Parathyroid adenoma (tissue), 2 donors: Measurements from ENCODE around the gene PLD1.

Experiments
- H2AFZ ChIP-seq: fragments of 300-600 bp; sonication (generic); one replicate; pipeline ENCODE4 v1.7.0; 2017; ENCODE audit warnings: antibody characterized with exemption, mild to moderate bottlenecking
- H3K27ac ChIP-seq: fragments of 300-600 bp; sonication (generic); one replicate; pipeline ENCODE4 v1.7.0; 2017
- H3K27me3 ChIP-seq: fragments of 300-600 bp; sonication (generic); one replicate; pipeline ENCODE4 v1.7.0; 2017; ENCODE audit warnings: low read length; ENCODE audit not compliant: control insufficient read depth, insufficient read depth
- H3K36me3 ChIP-seq: fragments of 300-600 bp; sonication (generic); one replicate; pipeline ENCODE4 v1.7.0; 2017; ENCODE audit warnings: low read length; ENCODE audit not compliant: control insufficient read depth, insufficient read depth
- H3K4me1 ChIP-seq: fragments of 300-600 bp; sonication (generic); one replicate; pipeline ENCODE4 v1.7.0; 2017; ENCODE audit warnings: control low read depth
- H3K4me2 ChIP-seq: fragments of 300-600 bp; sonication (generic); one replicate; pipeline ENCODE4 v1.7.0; 2017; ENCODE audit warnings: low read length
- H3K4me3 ChIP-seq: fragments of 300-600 bp; sonication (generic); one replicate; pipeline ENCODE4 v1.7.0; 2017; ENCODE audit warnings: low read depth, low read length
- H3K79me2 ChIP-seq: fragments of 300-600 bp; sonication (generic); one replicate; pipeline ENCODE4 v1.7.0; 2017; ENCODE audit warnings: control low read depth
- H3K9ac ChIP-seq: fragments of 300-600 bp; sonication (generic); one replicate; pipeline ENCODE4 v1.7.0; 2017; ENCODE audit warnings: mild to moderate bottlenecking
- H3K9me3 ChIP-seq: fragments of 300-600 bp; sonication (generic); one replicate; pipeline ENCODE4 v1.7.0; 2017; ENCODE audit warnings: low read length; ENCODE audit not compliant: control insufficient read depth
- TF ChIP-seq, protein P1 (sequence below): fragments of 300-600 bp; sonication (generic); IDR thresholded peaks from one replicate; pipeline ENCODE4 v1.7.0; 2017; ENCODE audit warnings: antibody characterized with exemption, mild to moderate bottlenecking
- donor health status: primary hyperparathyroidism.

Gene PLD1

DNA sequence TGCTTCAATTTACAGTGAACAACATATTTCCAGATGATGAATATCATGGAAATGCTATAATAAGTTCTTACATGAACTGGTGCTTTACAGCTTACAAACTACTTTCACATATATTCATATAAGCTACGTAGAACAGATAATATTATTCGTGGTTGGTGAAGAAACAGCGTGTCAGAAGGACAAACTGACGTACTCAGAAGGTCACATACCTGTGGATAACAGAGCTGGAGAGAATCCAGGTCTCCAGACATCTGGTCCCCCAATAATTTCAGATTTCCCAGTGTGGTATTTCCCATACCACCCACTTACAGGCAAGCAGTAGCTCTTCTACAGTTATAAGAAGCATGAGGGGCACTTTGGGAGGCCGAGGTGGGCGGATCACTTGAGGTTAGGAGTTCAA, 156.6 kb downstream of the PLD1 start:
- H2AFZ ChIP-seq = no peak overlapping the region
- no peaks in the 10 kb centered on the region for H3K79me2 ChIP-seq
- H3K4me2 ChIP-seq = no peak overlapping the region
- H3K9ac ChIP-seq = no peak overlapping the region
- TF ChIP-seq, protein P1, sequence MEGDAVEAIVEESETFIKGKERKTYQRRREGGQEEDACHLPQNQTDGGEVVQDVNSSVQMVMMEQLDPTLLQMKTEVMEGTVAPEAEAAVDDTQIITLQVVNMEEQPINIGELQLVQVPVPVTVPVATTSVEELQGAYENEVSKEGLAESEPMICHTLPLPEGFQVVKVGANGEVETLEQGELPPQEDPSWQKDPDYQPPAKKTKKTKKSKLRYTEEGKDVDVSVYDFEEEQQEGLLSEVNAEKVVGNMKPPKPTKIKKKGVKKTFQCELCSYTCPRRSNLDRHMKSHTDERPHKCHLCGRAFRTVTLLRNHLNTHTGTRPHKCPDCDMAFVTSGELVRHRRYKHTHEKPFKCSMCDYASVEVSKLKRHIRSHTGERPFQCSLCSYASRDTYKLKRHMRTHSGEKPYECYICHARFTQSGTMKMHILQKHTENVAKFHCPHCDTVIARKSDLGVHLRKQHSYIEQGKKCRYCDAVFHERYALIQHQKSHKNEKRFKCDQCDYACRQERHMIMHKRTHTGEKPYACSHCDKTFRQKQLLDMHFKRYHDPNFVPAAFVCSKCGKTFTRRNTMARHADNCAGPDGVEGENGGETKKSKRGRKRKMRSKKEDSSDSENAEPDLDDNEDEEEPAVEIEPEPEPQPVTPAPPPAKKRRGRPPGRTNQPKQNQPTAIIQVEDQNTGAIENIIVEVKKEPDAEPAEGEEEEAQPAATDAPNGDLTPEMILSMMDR = no peak
- no peak overlapping the region for H3K27ac ChIP-seq
- no peaks in the 10 kb centered on the region for H3K36me3 ChIP-seq
- H3K4me3 ChIP-seq = no peak overlapping the region
- no peaks in the 10 kb centered on the region for H3K4me1 ChIP-seq
- no peaks in the 10 kb centered on the region for H3K27me3 ChIP-seq
- no peaks in the 10 kb centered on the region for H3K9me3 ChIP-seq

DNA sequence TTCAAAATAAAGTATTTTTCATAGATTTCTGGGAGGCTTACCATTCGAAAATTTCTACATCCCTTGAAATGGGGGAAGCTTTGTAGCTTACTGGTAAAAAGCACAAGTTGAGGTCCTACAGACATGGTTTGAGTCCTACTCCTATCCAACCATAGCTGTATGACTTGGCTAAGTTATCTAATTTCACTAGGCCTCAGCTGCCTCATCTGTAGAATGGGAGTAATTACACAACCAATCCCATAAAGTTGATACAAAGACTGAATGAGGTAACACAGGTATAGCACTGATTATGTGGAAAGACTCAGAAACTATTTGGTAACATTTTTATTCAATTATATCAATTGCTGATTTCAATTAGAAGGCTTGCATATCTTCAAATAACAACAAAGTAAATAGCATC, 157.4 kb downstream of the PLD1 start:
- no peaks in the 10 kb centered on the region for H3K4me1 ChIP-seq
- H3K9ac ChIP-seq = no peak overlapping the region
- H3K27ac ChIP-seq = no peak overlapping the region
- H3K4me3 ChIP-seq = no peak overlapping the region
- TF ChIP-seq, protein P1 = no peak
- no peaks in the 10 kb centered on the region for H3K27me3 ChIP-seq
- no peaks in the 10 kb centered on the region for H3K9me3 ChIP-seq
- H3K79me2 ChIP-seq = no peaks in the 10 kb centered on the region
- no peak overlapping the region for H2AFZ ChIP-seq
- H3K4me2 ChIP-seq = no peak overlapping the region
- H3K36me3 ChIP-seq = no peaks in the 10 kb centered on the region

DNA sequence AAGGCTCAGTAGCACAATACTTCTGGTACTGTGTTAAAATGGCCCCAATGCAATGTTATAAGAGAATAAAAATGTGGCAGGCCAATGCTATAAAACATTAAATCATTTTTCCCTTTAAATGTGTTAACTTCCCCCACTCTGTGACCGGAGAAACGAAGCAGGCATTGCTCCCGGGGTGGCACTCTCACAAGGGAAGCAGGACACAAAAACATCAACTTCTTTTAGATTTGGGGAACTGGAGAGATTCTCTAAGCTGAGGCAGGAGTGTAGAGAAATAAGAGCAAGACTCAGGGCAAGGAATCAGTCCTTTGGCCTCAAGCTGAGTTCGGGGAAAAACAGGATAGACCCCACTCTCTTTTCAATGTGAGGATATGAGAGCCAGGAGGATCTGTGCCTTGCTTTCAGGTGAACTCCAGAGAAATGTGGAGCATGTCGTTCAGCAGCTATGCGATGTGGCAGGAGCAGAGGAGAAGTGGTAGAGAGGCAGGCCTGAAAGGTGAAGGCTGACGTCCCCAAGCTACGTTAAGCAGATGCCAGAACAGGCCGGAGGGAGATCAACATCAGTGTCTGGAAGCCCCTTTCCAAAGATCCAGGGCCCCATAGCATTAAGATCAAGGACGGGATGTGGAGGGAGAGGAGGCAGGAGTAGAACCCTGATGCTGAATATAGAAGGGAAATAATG, 160.2 kb downstream of the PLD1 start:
- no peaks in the 10 kb centered on the region for H3K27me3 ChIP-seq
- H3K9me3 ChIP-seq = no peaks in the 10 kb centered on the region
- no peaks in the 10 kb centered on the region for H3K79me2 ChIP-seq
- H3K4me3 ChIP-seq = no peak overlapping the region
- no peak overlapping the region for H3K27ac ChIP-seq
- H3K9ac ChIP-seq = no peak overlapping the region
- H3K36me3 ChIP-seq = no peaks in the 10 kb centered on the region
- H3K4me2 ChIP-seq = no peak overlapping the region
- TF ChIP-seq, protein P1 = no peak
- no peaks in the 10 kb centered on the region for H3K4me1 ChIP-seq
- H2AFZ ChIP-seq = no peak overlapping the region

DNA sequence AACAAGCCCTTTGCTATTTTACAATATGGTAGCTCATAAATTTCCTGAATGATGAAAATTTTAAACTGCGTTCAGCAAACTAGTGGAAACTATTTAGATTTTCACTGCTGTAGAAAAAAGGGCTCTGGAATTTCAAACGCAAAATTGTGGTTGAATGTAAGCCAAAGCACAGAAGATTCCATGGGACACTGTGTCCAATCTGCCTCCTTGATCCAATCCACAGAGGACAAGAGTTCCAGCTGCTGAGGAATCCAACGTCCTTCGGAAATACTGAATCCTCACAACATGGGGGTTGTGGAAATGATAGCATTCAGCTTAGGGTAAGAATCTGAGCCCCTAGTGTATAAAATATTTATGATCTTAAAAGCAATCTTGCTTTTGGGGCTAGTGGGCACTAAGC, 161.0 kb downstream of the PLD1 start:
- H3K4me1 ChIP-seq = no peaks in the 10 kb centered on the region
- TF ChIP-seq, protein P1 = no peak
- no peak overlapping the region for H3K27ac ChIP-seq

DNA sequence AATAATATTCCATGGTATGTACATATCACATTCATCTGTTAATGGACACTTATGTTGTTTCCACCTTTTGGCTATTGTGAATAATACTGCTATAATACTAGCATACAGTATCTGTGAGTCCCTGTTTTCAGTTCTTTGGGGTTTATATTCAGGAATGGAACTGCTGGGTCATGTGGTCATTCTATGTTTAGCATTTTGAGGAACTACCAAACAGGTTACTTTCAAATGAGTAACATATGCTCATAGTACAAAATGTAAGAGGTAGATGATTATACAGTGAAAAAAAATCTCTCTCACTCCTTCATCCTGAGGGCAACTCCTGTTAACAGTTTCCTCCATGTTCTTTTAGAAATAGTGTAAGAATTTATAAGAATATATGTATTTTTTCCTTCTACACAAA, 162.2 kb downstream of the PLD1 start:
- Histone ChIP-seq H3K4me1 (no peaks in the 10 kb centered on the region), H3K4me3 (no peak overlapping the region), H2AFZ (no peak overlapping the region), H3K36me3 (no peaks in the 10 kb centered on the region), H3K4me2 (no peak overlapping the region), H3K79me2 (no peaks in the 10 kb centered on the region), H3K27ac (no peak overlapping the region), H3K9ac (no peak overlapping the region), H3K9me3 (no peaks in the 10 kb centered on the region), H3K27me3 (no peaks in the 10 kb centered on the region)
- TF ChIP-seq, protein P1 = no peak

More for the DNA sequence above, 161.0 kb downstream of the PLD1 start:
- no peak overlapping the region for H3K9ac ChIP-seq
- no peaks in the 10 kb centered on the region for H3K9me3 ChIP-seq
- no peaks in the 10 kb centered on the region for H3K27me3 ChIP-seq
- H3K4me3 ChIP-seq = no peak overlapping the region
- H3K79me2 ChIP-seq = no peaks in the 10 kb centered on the region
- H3K4me2 ChIP-seq = no peak overlapping the region
- H3K36me3 ChIP-seq = no peaks in the 10 kb centered on the region
- H2AFZ ChIP-seq = no peak overlapping the region
